GM18868 (cell line): ENCODE results near the gene HEXB.
A peak's percentile ranks its signal among the peaks of the same experiment; 100 is the strongest.
"Not testable (repeated sequence)": the region's sequence is repeated elsewhere in the genome, so short reads cannot be mapped to it uniquely, and the experiment has no call there.

Experiments
- ATAC-seq: cut with Tn5 transposase; IDR thresholded peaks from one replicate; pipeline ENCODE4 v1.9.1; 2021; ENCODE audit warnings: mild to moderate bottlenecking, moderate library complexity; ENCODE audit not compliant: unreplicated experiment

HEXB gene

GRCh38 chr5:74657165-74657564, 27.9 kb upstream of the HEXB start:
- ATAC-seq: no peak

DNA sequence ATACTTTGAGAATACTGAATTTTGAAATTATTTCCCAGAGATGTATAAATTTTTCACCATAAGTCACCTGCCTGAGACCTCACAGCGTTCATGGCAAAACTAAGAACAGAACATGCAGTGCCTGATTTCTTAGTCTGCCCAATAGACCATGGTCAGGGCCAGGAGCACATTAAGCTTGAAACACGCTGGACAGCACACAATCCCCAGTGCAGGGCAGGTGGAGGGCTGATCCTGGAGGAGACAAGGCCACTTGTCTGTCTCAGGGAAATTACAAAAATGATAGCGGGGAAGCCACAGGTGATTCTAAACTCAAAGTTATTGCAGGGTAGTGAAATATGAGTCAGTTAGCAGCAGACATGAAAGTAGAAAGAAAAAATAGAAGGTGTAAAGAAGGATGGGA, 25.9 kb upstream of the HEXB start:
- no peak for ATAC-seq

- no peak for ATAC-seq
Observed at GRCh38 chr5:74660140-74660539, 24.9 kb upstream of the HEXB start.

- ATAC-seq: no peak
Observed at GRCh38 chr5:74660873-74661272, 24.2 kb upstream of the HEXB start.

- no peak for ATAC-seq
Observed at GRCh38 chr5:74664551-74664950, 20.5 kb upstream of the HEXB start.

DNA sequence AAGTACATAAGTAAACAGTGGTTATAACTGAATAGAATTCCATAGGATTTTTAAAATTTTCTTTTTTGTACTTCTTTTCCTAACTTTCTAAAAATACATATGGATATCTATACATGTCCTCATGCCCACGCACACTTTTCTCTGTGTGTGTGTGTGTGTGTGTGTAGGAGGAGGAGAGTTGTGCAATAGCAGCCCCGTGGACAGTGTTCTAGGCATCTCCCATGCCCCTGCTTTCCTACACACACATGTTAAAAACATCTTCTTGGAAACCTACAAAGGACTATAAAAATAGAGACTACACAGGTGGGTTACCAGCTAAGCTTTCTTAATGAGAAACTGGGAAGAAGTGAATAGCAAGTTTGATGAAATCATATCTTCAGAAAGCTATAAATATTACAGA, 19.8 kb upstream of the HEXB start:
- no peak for ATAC-seq

DNA sequence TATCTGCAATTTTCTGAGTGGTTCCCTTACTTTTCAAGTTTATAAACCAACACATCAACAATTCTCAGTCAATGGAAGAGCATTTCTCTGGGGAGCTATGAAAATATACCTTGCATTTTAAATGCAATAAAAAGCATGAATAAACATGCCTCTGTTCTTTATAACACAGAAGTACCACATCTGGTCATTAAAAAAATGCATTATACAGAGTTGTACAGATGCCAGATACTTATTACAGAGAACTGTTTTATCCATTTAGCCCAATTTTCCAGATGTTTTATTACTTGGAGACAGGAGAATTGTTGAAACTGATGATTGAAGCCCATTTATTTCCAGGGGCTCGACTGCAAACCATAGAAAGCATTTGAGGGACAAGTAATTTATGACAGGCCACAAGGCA, 19.2 kb upstream of the HEXB start:
- ATAC-seq: no peak

GRCh38 chr5:74667396-74667795, 17.6 kb upstream of the HEXB start:
- no peak for ATAC-seq

DNA sequence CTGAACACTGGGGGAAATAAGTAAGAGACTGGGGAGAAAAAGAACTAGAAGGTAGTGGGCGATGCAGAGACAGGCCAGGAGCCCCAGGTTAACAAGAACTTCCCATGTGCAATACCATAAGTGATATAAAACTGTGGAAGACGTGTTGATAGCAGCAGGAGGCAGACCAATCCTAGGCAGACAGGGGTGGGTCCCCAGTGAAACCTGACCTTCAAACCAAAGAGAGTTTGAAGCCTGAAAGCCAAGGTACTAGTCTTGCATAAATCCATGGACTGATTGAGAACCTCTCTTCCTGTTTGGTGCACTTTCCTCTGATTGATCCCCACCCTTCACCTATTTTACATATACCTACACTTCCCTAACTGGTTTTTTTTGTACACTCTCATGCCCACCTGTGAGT, 15.2 kb upstream of the HEXB start:
- ATAC-seq: no peak

GRCh38 chr5:74670396-74671038, 14.5 kb upstream of the HEXB start:
- no peak for ATAC-seq

DNA sequence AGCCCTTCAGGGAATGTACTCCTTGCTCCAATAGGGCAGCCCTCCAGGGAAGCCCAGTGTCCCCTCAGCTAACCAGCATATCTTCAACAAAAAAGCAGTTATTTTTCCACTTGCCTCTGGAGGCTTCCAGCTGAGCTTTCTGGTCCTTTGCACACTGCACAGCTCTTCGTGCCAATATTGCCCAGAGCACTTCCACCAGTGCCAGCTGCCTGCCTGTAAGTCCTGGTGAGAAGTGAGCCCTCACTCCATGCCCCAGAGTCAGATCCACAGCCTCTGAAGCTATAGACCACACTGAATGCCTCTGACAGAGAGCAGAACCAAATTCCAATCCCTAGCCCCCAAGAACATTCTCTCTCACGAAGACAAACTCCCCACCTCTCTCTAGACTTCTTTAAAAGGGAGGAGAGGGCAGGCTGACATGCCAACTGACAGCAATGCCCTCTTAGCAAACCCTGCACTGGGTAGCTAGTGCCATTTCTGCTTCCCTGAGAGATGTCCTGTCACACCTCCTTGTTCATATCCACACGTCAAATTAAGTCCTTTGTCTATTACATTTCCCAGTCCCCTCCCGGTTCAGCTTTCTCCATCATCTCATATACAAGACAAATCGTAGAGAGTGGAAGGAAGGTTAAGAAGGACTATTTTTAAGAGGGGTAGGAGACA, 12.7 kb upstream of the HEXB start:
- no peak for ATAC-seq

GRCh38 chr5:74673011-74673790, 11.8 kb upstream of the HEXB start:
- no peak for ATAC-seq

- not testable (repeated sequence) for ATAC-seq
Observed at GRCh38 chr5:74676466-74676865, 8.6 kb upstream of the HEXB start.

- ATAC-seq: not testable (repeated sequence)
Observed at GRCh38 chr5:74678123-74678522, 6.9 kb upstream of the HEXB start.

DNA sequence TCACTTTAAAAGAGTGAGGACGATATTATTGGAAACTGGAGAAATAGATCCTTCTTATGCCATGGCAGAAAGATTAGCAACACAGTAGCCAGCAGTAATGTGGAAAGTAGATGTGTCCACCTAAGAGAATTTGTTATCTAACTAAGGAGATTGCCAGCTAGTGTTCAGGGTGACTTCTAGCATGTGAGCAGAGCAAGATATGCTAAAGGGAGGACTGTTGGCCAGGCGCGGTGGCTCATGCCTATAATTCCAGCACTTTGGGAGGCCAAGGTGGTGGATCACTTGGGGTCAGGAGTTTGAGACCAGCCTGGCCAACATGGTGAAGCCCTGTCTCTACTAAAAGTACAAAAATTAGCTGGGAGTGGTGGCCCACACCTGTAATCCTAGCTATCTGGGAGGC, 5.7 kb upstream of the HEXB start:
- ATAC-seq: not testable (repeated sequence)

DNA sequence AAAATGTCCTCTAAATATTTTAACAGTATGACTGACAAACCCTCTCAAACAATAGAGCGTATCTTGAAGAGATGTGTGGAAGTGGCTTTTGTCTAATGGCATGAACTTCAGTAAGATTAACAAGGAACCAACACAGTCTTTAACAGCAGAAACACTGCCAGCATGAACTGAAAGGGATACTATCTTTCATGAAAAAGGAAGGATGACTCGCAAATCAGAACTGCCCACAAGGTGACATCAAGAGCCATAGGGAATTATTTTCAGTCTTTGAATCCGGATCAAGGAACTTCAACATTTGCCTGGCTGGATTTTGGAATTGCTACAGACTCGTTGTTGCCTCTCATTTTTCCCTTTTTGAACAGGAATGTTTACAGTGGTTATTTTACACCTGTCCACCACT, 5.1 kb upstream of the HEXB start:
- ATAC-seq: no peak

GRCh38 chr5:74685979-74686631, 1.1 kb downstream of the HEXB start:
- peak; percentile 62 for ATAC-seq

GRCh38 chr5:74686962-74687751, 2.1 kb downstream of the HEXB start:
- ATAC-seq: no peak

DNA sequence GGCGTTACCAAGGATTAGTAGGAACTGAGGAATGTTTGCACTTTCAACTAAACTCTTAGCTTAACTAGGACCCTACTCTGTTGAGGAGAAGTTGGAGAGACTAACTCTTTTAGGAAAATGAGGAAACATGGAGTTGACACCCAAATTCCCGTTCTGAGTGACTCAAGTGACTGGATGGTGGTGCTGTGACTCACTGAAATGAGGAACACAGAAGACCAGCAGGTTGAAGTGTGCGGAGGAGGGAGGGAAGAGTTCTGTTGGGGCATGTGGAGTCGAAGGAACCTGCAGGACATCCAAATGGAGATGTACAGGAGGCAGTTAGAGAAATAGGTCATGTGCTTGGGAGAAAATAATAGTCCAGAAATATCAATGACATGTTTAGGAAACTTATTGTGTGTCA, 8.2 kb downstream of the HEXB start:
- no peak for ATAC-seq

- ATAC-seq: no peak
Observed at GRCh38 chr5:74717596-74717995, 32.6 kb downstream of the HEXB start.

DNA sequence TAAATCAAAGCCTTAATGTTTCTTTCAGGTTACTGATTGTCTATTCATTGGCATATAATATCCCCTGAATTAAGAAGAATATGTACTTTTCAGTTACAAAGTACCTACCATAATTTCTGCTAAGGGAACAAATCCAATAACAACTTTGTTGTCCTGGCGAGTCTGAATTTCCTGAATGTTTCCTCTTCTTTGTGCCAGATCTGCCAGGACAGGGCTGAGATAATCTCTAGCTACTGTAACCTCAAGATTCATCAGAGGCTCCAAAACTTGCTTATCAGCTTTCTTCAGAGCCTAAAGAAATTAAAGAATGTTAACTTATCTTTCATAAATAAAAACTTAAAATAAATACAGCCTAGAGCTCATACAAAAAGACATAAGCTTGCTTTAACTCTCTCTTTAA, 37.2 kb downstream of the HEXB start:
- ATAC-seq: no peak
